NCI-H2107 treated with DMSO at 0.1 percent for 48 hours (cell line): ENCODE measurements around the gene MCM7.

ENCODE experiments used
- DNase-seq: peaks from one replicate; lab custom pipeline; 2025; ENCODE audit not compliant: unreplicated experiment; lab: John Stamatoyannopoulos, UW

Gene MCM7

DNA sequence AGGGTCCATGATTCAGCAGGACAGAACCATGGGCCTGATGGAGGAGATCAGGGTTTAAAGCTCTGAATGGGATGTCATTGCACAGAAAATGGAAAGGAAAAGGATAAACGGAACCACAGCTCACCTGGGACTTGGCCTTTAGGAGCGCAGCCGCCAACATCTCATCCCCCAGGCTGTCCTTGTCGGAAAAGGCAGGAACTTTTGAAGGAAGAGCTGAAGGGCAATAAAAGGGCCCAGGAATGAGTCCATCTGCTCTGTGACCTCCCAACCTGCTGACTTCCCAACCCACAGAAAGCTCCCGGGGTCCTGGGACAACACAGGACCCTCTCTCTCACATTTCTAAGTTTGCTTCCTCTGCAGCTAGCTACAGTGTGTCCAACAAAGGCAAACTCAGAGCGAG lies 25.8 kb downstream of the MCM7 start:
- no peak for DNase-seq

GRCh38 chr7:100074841-100075240 lies 26.4 kb downstream of the MCM7 start:
- no peak for DNase-seq

DNA sequence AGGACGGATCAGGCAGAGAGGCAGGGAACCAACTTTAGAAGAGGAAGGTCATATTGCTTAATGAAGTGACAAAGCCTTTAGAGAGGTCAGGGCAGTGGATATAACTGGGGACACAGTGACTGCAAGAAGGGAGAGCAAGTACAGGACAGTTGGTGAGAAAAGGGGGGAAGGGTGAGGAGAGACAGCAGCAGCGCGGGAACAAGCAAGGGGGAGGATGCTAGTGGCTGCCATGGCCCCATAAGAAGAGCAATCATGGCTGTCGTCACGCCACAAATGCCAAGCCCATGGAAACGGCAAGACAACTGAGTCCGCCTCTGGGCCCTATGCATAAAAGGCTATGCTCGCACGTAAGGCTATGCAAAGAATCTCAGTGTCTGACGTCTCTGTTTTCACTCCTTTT lies 28.7 kb downstream of the MCM7 start:
- no peak for DNase-seq

- DNase-seq, result no peak
Observed at GRCh38 chr7:100071018-100071723, 30.0 kb downstream of the MCM7 start.

- no peak for DNase-seq
Observed at GRCh38 chr7:100069991-100070390, 31.2 kb downstream of the MCM7 start.

- no peak for DNase-seq
Observed at GRCh38 chr7:100066953-100067352, 34.2 kb downstream of the MCM7 start.

DNA sequence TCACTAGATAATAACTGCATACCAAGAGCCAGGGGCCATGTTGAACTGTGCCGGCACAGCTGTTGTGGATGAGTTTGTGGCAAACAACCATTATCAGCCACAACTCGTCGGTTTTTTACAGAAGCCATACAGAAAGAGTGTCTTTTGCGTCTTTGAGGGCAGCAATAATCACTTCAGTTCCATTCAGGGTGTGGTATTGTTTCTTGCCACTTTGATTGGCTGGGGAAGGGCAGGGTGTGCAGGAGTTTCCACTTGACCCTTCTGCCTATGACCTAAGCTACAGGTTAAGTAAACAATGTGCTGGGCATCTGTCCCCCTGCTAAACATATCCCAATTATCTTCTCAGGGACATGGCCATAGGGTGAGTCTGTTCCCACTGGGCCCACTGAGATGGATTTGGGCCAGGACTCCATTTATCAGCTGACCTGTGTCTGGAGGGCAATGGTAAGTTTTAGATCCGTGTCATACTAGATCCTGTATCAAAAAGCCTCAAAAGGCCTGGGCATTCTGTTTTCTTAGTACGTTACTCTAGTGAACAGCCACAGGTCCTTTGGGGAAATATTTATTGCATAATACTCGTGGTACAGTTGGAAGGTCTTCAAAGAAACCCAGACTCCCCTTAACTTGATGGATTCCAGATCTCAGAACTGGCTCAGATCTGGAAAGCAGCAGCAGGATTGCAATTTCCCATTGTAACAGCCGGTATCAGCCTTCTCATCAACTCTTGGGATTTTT lies 35.6 kb downstream of the MCM7 start:
- DNase-seq, result no peak

DNA sequence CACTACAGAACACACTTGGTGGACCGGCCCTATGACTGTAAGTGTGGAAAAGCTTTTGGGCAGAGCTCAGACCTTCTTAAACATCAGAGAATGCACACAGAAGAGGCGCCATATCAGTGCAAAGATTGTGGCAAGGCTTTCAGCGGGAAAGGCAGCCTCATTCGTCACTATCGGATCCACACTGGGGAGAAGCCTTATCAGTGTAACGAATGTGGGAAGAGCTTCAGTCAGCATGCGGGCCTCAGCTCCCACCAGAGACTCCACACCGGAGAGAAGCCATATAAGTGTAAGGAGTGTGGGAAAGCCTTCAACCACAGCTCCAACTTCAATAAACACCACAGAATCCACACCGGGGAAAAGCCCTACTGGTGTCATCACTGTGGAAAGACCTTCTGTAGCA lies 37.0 kb downstream of the MCM7 start:
- no peak for DNase-seq

- DNase-seq, result no peak
Observed at GRCh38 chr7:100063376-100063775, 37.8 kb downstream of the MCM7 start.

GRCh38 chr7:100061518-100062193 lies 39.5 kb downstream of the MCM7 start:
- DNase-seq, result no peak

DNA sequence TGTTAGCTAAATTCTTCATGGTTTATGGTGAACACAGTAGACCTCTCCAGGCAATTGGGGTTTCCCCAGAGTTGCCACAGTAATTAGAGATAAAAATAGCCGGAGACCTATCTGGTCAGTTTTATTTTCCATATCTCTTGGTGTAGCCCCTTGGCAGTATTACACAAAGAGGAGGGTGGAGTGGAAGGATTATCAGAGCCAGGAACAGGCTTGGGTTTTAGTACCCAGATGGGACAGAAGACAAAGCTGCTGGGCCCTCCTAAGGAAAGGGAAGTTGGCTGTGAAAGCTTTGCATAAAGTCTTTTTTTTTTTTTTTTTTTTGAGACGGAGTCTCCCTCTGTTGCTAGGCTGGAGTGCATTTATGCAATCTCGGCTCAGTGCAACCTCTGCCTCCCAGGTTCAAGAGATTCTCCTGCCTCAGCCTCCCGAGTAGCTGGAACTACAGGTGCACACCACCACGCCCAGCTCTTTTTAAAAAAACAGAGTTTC lies 41.9 kb downstream of the MCM7 start:
- DNase-seq, result no peak

DNA sequence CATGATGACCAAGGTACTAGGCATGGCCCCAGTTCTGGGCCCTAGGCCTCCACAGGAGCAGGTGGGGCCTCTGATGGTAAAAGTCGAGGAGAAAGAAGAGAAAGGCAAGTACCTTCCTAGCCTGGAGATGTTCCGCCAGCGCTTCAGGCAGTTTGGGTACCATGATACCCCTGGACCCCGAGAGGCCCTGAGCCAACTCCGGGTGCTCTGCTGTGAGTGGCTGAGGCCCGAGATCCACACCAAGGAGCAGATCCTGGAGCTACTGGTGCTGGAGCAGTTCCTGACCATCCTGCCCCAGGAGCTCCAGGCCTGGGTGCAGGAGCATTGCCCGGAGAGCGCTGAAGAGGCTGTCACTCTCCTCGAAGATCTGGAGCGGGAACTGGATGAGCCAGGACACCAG lies 44.2 kb downstream of the MCM7 start:
- DNase-seq, result no peak

DNA sequence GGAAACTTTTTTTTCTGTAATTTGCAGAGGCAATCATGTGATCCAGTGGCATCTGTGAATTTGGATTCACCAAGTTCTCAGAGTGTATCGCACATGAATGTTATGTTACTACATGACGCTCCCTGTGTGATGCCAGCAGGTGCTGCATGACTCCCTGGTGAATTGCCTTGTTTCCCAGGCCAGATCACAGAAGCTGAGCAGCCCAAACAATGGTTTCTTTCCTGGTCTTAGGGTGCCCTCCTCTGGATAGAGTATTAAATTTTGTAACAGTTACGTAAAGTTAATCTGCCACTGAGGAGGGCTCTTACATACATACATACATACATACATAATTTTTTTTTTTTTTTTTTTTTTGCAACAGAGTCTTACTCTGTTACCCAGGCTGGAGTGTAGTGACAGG lies 48.0 kb downstream of the MCM7 start:
- DNase-seq, result peak; percentile 95

DNA sequence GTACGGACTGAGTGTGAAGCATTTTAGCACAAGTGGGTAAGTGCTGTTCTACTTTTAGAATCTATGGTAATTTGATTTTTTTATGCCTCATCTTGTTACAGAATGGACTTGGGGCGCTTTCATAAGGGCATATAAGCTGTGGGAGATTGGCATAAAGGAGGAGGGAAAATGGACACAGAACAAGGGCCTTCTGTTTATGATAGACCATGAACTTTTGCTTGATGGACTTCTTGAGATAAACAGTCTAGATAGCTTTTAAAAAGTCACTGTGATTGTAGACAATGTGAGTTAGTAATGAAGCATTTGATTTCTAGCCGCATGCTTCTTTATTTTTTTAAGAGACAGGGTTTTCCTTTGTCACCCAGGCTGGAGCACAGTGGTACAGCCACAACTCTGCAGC lies 49.6 kb downstream of the MCM7 start:
- no peak for DNase-seq

GRCh38 chr7:100049441-100050291 lies 51.5 kb downstream of the MCM7 start, which contains the start of gene ZSCAN21:
ZSCAN21 (plus strand) TSS chr7:100049774; CDS start chr7:100057007, 7,233 bp downstream.
- peak; percentile 44 for DNase-seq

- no peak for DNase-seq
Observed at GRCh38 chr7:100048680-100049079, 52.5 kb downstream of the MCM7 start.

DNA sequence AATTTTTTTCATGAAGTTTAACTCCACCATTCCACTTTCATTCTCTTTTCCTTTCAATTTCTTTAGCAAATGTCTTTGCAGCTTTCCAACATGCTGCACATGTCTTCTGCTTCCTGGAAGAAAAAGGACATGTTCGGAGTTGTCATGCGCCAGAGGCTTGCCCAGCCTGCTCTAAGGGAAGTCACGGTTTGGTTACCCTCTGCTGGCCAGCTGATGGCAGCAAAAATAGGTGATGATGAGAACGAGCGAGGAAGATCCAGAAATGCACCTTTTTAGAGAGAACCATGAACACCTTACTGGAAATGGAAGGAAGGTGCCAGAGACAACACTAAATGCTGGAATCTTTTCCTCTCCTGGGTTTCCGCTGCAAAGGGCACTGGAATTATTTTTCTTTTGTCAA lies 56.5 kb downstream of the MCM7 start:
- no peak for DNase-seq
